ENCODE data around the gene MX2.

Gene MX2

GRCh38 chr21:41378849-41379248 is 17.0 kb downstream of the MX2 start:
- no peaks in the 10 kb centered on the region for H3K27me3 ChIP-seq (ENCODE audit: control insufficient read depth, insufficient read depth, low read length)
- H3K4me2 ChIP-seq (ENCODE audit: low read length) = no peak overlapping the region
- H3K9me3 ChIP-seq (replicated peaks; ENCODE audit: low read length) = no peaks in the 10 kb centered on the region
- H3K36me3 ChIP-seq (ENCODE audit: insufficient read depth, low read length) = no peaks in the 10 kb centered on the region
- H3K9ac ChIP-seq (ENCODE audit: low read depth, low read length) = no peak overlapping the region
- H3K4me3 ChIP-seq (ENCODE audit: low read length) = no peak overlapping the region
- no peaks in the 10 kb centered on the region for H3K4me1 ChIP-seq (ENCODE audit: control insufficient read depth, insufficient read depth, low read length)

GRCh38 chr21:41379901-41380300 is 18.1 kb downstream of the MX2 start:
- H3K4me1 ChIP-seq (ENCODE audit: control insufficient read depth, insufficient read depth, low read length) = no peaks in the 10 kb centered on the region

GRCh38 chr21:41381731-41382130 is 19.9 kb downstream of the MX2 start:
- no peaks in the 10 kb centered on the region for H3K27me3 ChIP-seq (ENCODE audit: control insufficient read depth, insufficient read depth, low read length)
- no peak overlapping the region for H3K9ac ChIP-seq (ENCODE audit: low read depth, low read length)
- H3K4me1 ChIP-seq (ENCODE audit: control insufficient read depth, insufficient read depth, low read length) = no peaks in the 10 kb centered on the region
- H3K9me3 ChIP-seq (replicated peaks; ENCODE audit: low read length) = no peaks in the 10 kb centered on the region
- no peak overlapping the region for H3K4me3 ChIP-seq (ENCODE audit: low read length)
- no peak overlapping the region for H3K4me2 ChIP-seq (ENCODE audit: low read length)
- no peaks in the 10 kb centered on the region for H3K36me3 ChIP-seq (ENCODE audit: insufficient read depth, low read length)

More at GRCh38 chr21:41379901-41380300, 18.1 kb downstream of the MX2 start:
- Histone ChIP-seq H3K9me3 (replicated peaks; ENCODE audit: low read length) (no peaks in the 10 kb centered on the region), H3K36me3 (ENCODE audit: insufficient read depth, low read length) (no peaks in the 10 kb centered on the region), H3K27me3 (ENCODE audit: control insufficient read depth, insufficient read depth, low read length) (no peaks in the 10 kb centered on the region), H3K4me2 (ENCODE audit: low read length) (no peak overlapping the region), H3K4me3 (ENCODE audit: low read length) (no peak overlapping the region), H3K9ac (ENCODE audit: low read depth, low read length) (no peak overlapping the region)

GRCh38 chr21:41387042-41387819 is 25.4 kb downstream of the MX2 start:
- Histone ChIP-seq H3K27me3 (ENCODE audit: control insufficient read depth, insufficient read depth, low read length) (no peaks in the 10 kb centered on the region), H3K4me3 (ENCODE audit: low read length) (no peak overlapping the region), H3K4me1 (ENCODE audit: control insufficient read depth, insufficient read depth, low read length) (no peaks in the 10 kb centered on the region), H3K4me2 (ENCODE audit: low read length) (no peak overlapping the region), H3K9ac (ENCODE audit: low read depth, low read length) (no peak overlapping the region), H3K36me3 (ENCODE audit: insufficient read depth, low read length) (no peaks in the 10 kb centered on the region), H3K9me3 (replicated peaks; ENCODE audit: low read length) (no peaks in the 10 kb centered on the region)

GRCh38 chr21:41387824-41388223 is 26.0 kb downstream of the MX2 start:
- Histone ChIP-seq H3K4me3 (ENCODE audit: low read length) (no peak overlapping the region), H3K36me3 (ENCODE audit: insufficient read depth, low read length) (no peaks in the 10 kb centered on the region)

GRCh38 chr21:41388259-41388658 is 26.4 kb downstream of the MX2 start:
- no peaks in the 10 kb centered on the region for H3K36me3 ChIP-seq (ENCODE audit: insufficient read depth, low read length)
- no peaks in the 10 kb centered on the region for H3K27me3 ChIP-seq (ENCODE audit: control insufficient read depth, insufficient read depth, low read length)

More at GRCh38 chr21:41387824-41388223, 26.0 kb downstream of the MX2 start:
- no peaks in the 10 kb centered on the region for H3K9me3 ChIP-seq (replicated peaks; ENCODE audit: low read length)
- H3K4me1 ChIP-seq (ENCODE audit: control insufficient read depth, insufficient read depth, low read length) = no peaks in the 10 kb centered on the region
- no peak overlapping the region for H3K9ac ChIP-seq (ENCODE audit: low read depth, low read length)
- no peaks in the 10 kb centered on the region for H3K27me3 ChIP-seq (ENCODE audit: control insufficient read depth, insufficient read depth, low read length)
- H3K4me2 ChIP-seq (ENCODE audit: low read length) = no peak overlapping the region

GRCh38 chr21:41390043-41390639 is 28.3 kb downstream of the MX2 start:
- H3K27me3 ChIP-seq (ENCODE audit: control insufficient read depth, insufficient read depth, low read length) = no peaks in the 10 kb centered on the region
- H3K36me3 ChIP-seq (ENCODE audit: insufficient read depth, low read length) = no peaks in the 10 kb centered on the region
- H3K9ac ChIP-seq (ENCODE audit: low read depth, low read length) = no peak overlapping the region
- no peaks in the 10 kb centered on the region for H3K9me3 ChIP-seq (replicated peaks; ENCODE audit: low read length)
- H3K4me2 ChIP-seq (ENCODE audit: low read length) = no peak overlapping the region
- no peak overlapping the region for H3K4me3 ChIP-seq (ENCODE audit: low read length)
- no peaks in the 10 kb centered on the region for H3K4me1 ChIP-seq (ENCODE audit: control insufficient read depth, insufficient read depth, low read length)

More at GRCh38 chr21:41388259-41388658, 26.4 kb downstream of the MX2 start:
- H3K9me3 ChIP-seq (replicated peaks; ENCODE audit: low read length) = no peaks in the 10 kb centered on the region
- H3K9ac ChIP-seq (ENCODE audit: low read depth, low read length) = no peak overlapping the region
- H3K4me2 ChIP-seq (ENCODE audit: low read length) = no peak overlapping the region
- H3K4me1 ChIP-seq (ENCODE audit: control insufficient read depth, insufficient read depth, low read length) = no peaks in the 10 kb centered on the region
- no peak overlapping the region for H3K4me3 ChIP-seq (ENCODE audit: low read length)

GRCh38 chr21:41393876-41394465 is 32.1 kb downstream of the MX2 start:
- H3K36me3 ChIP-seq (ENCODE audit: insufficient read depth, low read length) = no peaks in the 10 kb centered on the region
- H3K27me3 ChIP-seq (ENCODE audit: control insufficient read depth, insufficient read depth, low read length) = peaks cover 4% of the 10 kb centered on the region
- no peak overlapping the region for H3K9ac ChIP-seq (ENCODE audit: low read depth, low read length)
- H3K4me3 ChIP-seq (ENCODE audit: low read length) = no peak overlapping the region
- no peaks in the 10 kb centered on the region for H3K9me3 ChIP-seq (replicated peaks; ENCODE audit: low read length)
- H3K4me1 ChIP-seq (ENCODE audit: control insufficient read depth, insufficient read depth, low read length) = no peaks in the 10 kb centered on the region
- H3K4me2 ChIP-seq (ENCODE audit: low read length) = no peak overlapping the region

- Histone ChIP-seq H3K36me3 (ENCODE audit: insufficient read depth, low read length) (no peaks in the 10 kb centered on the region), H3K9me3 (replicated peaks; ENCODE audit: low read length) (no peaks in the 10 kb centered on the region), H3K4me2 (ENCODE audit: low read length) (no peak overlapping the region), H3K9ac (ENCODE audit: low read depth, low read length) (no peak overlapping the region), H3K27me3 (ENCODE audit: control insufficient read depth, insufficient read depth, low read length) (peaks cover 4% of the 10 kb centered on the region), H3K4me1 (ENCODE audit: control insufficient read depth, insufficient read depth, low read length) (no peaks in the 10 kb centered on the region), H3K4me3 (ENCODE audit: low read length) (no peak overlapping the region)
These were observed 34.8 kb downstream of the MX2 start for GRCh38 chr21:41396558-41397075.

- Histone ChIP-seq H3K9ac (ENCODE audit: low read depth, low read length) (no peak overlapping the region), H3K9me3 (replicated peaks; ENCODE audit: low read length) (no peaks in the 10 kb centered on the region), H3K4me2 (ENCODE audit: low read length) (no peak overlapping the region), H3K27me3 (ENCODE audit: control insufficient read depth, insufficient read depth, low read length) (peaks cover 4% of the 10 kb centered on the region), H3K4me1 (ENCODE audit: control insufficient read depth, insufficient read depth, low read length) (no peaks in the 10 kb centered on the region), H3K4me3 (ENCODE audit: low read length) (no peak overlapping the region), H3K36me3 (ENCODE audit: insufficient read depth, low read length) (no peaks in the 10 kb centered on the region)
These were observed 35.7 kb downstream of the MX2 start for GRCh38 chr21:41397471-41397891.

GRCh38 chr21:41398251-41398650 is 36.4 kb downstream of the MX2 start:
- no peaks in the 10 kb centered on the region for H3K36me3 ChIP-seq (ENCODE audit: insufficient read depth, low read length)
- H3K4me3 ChIP-seq (ENCODE audit: low read length) = no peak overlapping the region
- no peaks in the 10 kb centered on the region for H3K9me3 ChIP-seq (replicated peaks; ENCODE audit: low read length)

More at GRCh38 chr21:41398251-41398650, 36.4 kb downstream of the MX2 start:
- Histone ChIP-seq H3K9ac (ENCODE audit: low read depth, low read length) (no peak overlapping the region), H3K4me1 (ENCODE audit: control insufficient read depth, insufficient read depth, low read length) (no peaks in the 10 kb centered on the region), H3K27me3 (ENCODE audit: control insufficient read depth, insufficient read depth, low read length) (peaks cover 4% of the 10 kb centered on the region), H3K4me2 (ENCODE audit: low read length) (no peak overlapping the region)

All from skeletal muscle satellite cell (primary cell).